GM23338 (cell line): ENCODE measurements around the gene NUDT15. TPM values are rescaled to one million over a fixed set of nuclear protein-coding genes. Genes with fewer than 3 reads are reported as not detected.

Experiments
- ATAC-seq: fragments of 200-7000 bp; cut with Tn5 transposase; 3 replicates; pipeline ENCODE4 v1.9.1; 2020
- DNase-seq: peaks from one replicate; pipeline ENCODE4 v3.0.0-alpha.2; 2015; ENCODE audit warnings: low spot score
- H2AFZ ChIP-seq: fragments of 200-600 bp; sonication (generic); 2 replicates; pipeline ENCODE4 v1.8.0; 2016; ENCODE audit warnings: antibody characterized with exemption, mild to moderate bottlenecking, moderate library complexity
- H3F3A ChIP-seq: fragments of 200-600 bp; sonication (generic); replicated peaks from 2 replicates; pipeline ENCODE4 v1.8.0; 2017; ENCODE audit warnings: antibody characterized with exemption, mixed run types, low read depth
- H3K27ac ChIP-seq: fragments of 200-600 bp; sonication (generic); 2 replicates; pipeline ENCODE4 v1.6.1; 2016; ENCODE audit warnings: low read depth
- H3K27me3 ChIP-seq: fragments of 200-600 bp; sonication (generic); 2 replicates; pipeline ENCODE4 v1.8.0; 2016; ENCODE audit warnings: mild to moderate bottlenecking, mixed run types, moderate library complexity; ENCODE audit not compliant: insufficient read depth
- H3K36me3 ChIP-seq: fragments of 200-600 bp; sonication (generic); 2 replicates; pipeline ENCODE4 v1.8.0; 2016; ENCODE audit warnings: mild to moderate bottlenecking; ENCODE audit not compliant: insufficient read depth
- H3K4me1 ChIP-seq: fragments of 200-600 bp; sonication (generic); 2 replicates; pipeline ENCODE4 v1.8.0; 2016; ENCODE audit warnings: mild to moderate bottlenecking, moderate library complexity; ENCODE audit not compliant: insufficient read depth
- H3K4me2 ChIP-seq: fragments of 200-600 bp; sonication (generic); 2 replicates; pipeline ENCODE4 v1.7.1; 2017; ENCODE audit warnings: mixed run types
- H3K4me3 ChIP-seq: fragments of 200-600 bp; sonication (generic); 2 replicates; pipeline ENCODE4 v1.6.1; 2016; ENCODE audit warnings: mixed run types
- H3K79me2 ChIP-seq: fragments of 200-600 bp; sonication (generic); replicated peaks from 2 replicates; pipeline ENCODE4 v1.8.0; 2017; ENCODE audit warnings: mild to moderate bottlenecking; ENCODE audit not compliant: insufficient read depth
- H3K9me2 ChIP-seq: fragments of 200-600 bp; sonication (generic); 2 replicates; pipeline ENCODE4 v1.8.0; 2017; ENCODE audit not compliant: insufficient read depth
- H4K20me1 ChIP-seq: fragments of 200-600 bp; sonication (generic); replicated peaks from 2 replicates; pipeline ENCODE4 v1.8.0; 2017; ENCODE audit warnings: mild to moderate bottlenecking; ENCODE audit not compliant: insufficient read depth
- H3K27ac Mint-ChIP-seq: 2 replicates; pipeline ENCODE4 v1.8.0; 2020; ENCODE audit warnings: inconsistent platforms, mild to moderate bottlenecking, moderate library complexity, mixed read lengths
- H3K27me3 Mint-ChIP-seq: 3 replicates; pipeline ENCODE4 v1.8.0; 2022; ENCODE audit warnings: low read depth, mild to moderate bottlenecking, moderate library complexity, mixed read lengths, inconsistent platforms; ENCODE audit not compliant: insufficient read depth, poor library complexity
- H3K36me3 Mint-ChIP-seq: 3 replicates; pipeline ENCODE4 v1.8.0; 2021; ENCODE audit warnings: low read depth, mild to moderate bottlenecking, inconsistent platforms, moderate library complexity, mixed read lengths
- H3K4me1 Mint-ChIP-seq: 3 replicates; pipeline ENCODE4 v1.8.0; 2020; ENCODE audit warnings: mild to moderate bottlenecking, inconsistent platforms, mixed read lengths
- H3K4me3 Mint-ChIP-seq: 3 replicates; pipeline ENCODE4 v1.8.0; 2021; ENCODE audit warnings: moderate library complexity, mild to moderate bottlenecking, inconsistent platforms, mixed read lengths
- H3K9me3 Mint-ChIP-seq: 3 replicates; pipeline ENCODE4 v1.8.0; 2020; ENCODE audit warnings: moderate library complexity, mild to moderate bottlenecking, inconsistent platforms, mixed read lengths
- POLR2AphosphoS5 ChIP-seq: IDR thresholded peaks from 2 replicates; pipeline ENCODE4 v1.6.1; 2016; ENCODE audit warnings: antibody characterized with exemption, low read depth
- ZNF331 ChIP-seq: fragments of 250-450 bp; sonication (Bioruptor Pico); IDR thresholded peaks from 2 replicates; pipeline ENCODE4 v1.5.0; 2020; ENCODE audit warnings: low read depth, mild to moderate bottlenecking, moderate library complexity
- polyA plus RNA-seq: library from polyadenylated mRNA; unstranded; fragments of >200 nt; fragmentation: Nextera tagmentation; extraction: Ambion mirVana; gene quantifications from 2 replicates; pipeline ENCODE4 v1.2.1, GENCODE V29; 2016
- total RNA-seq: library from RNA; depleted of rRNA; stranded (reverse); fragments of >200 nt; shearing (Covaris generic); gene quantifications from 2 replicates; pipeline ENCODE4 v1.2.3, GENCODE V29; 2014
- TF ChIP-seq, protein P1 (sequence below): IDR thresholded peaks from 2 replicates; pipeline ENCODE4 v1.6.1; 2016; ENCODE audit warnings: antibody characterized with exemption
- TF ChIP-seq, protein P2 (sequence below), 2 experiments: fragments of 200-600 bp in 1 of 2; sonication (generic) in 1 of 2; conservative IDR thresholded peaks; 2 replicates each; pipeline versions ENCODE4 v1.5.1 to v1.6.1; 2016 to 2017; ENCODE audit warnings: antibody characterized with exemption in 2 of 2, low read depth in 2 of 2, mild to moderate bottlenecking in 2 of 2, moderate library complexity in 1 of 2
- TF ChIP-seq, protein P3 (sequence below): fragments of 250-450 bp; sonication (Bioruptor Pico); IDR thresholded peaks from 2 replicates; pipeline ENCODE4 v1.5.0; 2020; ENCODE audit warnings: mild to moderate bottlenecking, moderate library complexity
- TF ChIP-seq, protein P4 (sequence below): IDR thresholded peaks from one replicate; pipeline ENCODE4 v1.6.1; 2018; ENCODE audit warnings: antibody characterized with exemption; ENCODE audit not compliant: unreplicated experiment

NUDT15 gene
- total and polyA plus RNA-seq, 2 experiments from 2014 or later = 59.3 TPM

DNA sequence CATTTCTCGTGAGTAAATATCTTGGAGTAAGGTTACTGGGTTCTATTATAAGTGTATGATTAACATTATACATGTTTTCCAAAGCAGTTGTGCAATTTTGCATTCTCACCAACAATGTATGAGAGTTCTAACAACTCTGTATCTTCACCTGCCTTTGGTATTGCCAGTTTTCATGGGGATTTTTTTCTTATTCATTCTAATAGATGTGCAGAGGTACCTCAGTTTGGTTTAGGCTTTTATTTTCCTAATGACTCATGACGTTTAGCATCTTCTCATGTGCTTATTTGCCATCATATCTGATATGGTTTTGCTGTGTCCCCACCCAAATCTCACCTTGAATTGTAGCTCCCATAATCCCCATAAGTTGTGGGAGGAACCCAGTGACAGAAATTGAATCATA is 7.7 kb upstream of the NUDT15 start:
- Mint-ChIP-seq H3K9me3 (peaks cover 45% of the 10 kb centered on the region), H3K4me3 (no peak overlapping the region), H3K4me1 (no peaks in the 10 kb centered on the region), H3K27ac (no peak overlapping the region), H3K36me3 (peaks cover 45% of the 10 kb centered on the region), H3K27me3 (peaks cover 5% of the 10 kb centered on the region)
- H3K36me3 ChIP-seq = peaks cover 11% of the 10 kb centered on the region
- H3F3A ChIP-seq = no peaks in the 10 kb centered on the region
- ATAC-seq (no peak), DNase-seq (no peak)
- no peak overlapping the region for H3K27ac ChIP-seq
- no peak overlapping the region for H3K4me3 ChIP-seq
- H3K9me2 ChIP-seq = no peaks in the 10 kb centered on the region
- TF ChIP-seq, protein P1, sequence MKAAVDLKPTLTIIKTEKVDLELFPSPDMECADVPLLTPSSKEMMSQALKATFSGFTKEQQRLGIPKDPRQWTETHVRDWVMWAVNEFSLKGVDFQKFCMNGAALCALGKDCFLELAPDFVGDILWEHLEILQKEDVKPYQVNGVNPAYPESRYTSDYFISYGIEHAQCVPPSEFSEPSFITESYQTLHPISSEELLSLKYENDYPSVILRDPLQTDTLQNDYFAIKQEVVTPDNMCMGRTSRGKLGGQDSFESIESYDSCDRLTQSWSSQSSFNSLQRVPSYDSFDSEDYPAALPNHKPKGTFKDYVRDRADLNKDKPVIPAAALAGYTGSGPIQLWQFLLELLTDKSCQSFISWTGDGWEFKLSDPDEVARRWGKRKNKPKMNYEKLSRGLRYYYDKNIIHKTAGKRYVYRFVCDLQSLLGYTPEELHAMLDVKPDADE = no peak
- no peak for TF ChIP-seq ZNF331
- TF ChIP-seq, protein P2, sequence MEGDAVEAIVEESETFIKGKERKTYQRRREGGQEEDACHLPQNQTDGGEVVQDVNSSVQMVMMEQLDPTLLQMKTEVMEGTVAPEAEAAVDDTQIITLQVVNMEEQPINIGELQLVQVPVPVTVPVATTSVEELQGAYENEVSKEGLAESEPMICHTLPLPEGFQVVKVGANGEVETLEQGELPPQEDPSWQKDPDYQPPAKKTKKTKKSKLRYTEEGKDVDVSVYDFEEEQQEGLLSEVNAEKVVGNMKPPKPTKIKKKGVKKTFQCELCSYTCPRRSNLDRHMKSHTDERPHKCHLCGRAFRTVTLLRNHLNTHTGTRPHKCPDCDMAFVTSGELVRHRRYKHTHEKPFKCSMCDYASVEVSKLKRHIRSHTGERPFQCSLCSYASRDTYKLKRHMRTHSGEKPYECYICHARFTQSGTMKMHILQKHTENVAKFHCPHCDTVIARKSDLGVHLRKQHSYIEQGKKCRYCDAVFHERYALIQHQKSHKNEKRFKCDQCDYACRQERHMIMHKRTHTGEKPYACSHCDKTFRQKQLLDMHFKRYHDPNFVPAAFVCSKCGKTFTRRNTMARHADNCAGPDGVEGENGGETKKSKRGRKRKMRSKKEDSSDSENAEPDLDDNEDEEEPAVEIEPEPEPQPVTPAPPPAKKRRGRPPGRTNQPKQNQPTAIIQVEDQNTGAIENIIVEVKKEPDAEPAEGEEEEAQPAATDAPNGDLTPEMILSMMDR (conservative IDR thresholded peaks at IDR 0.05; ENCODE audit: low read depth in 2 of 2) = no peak
- TF ChIP-seq, protein P3, sequence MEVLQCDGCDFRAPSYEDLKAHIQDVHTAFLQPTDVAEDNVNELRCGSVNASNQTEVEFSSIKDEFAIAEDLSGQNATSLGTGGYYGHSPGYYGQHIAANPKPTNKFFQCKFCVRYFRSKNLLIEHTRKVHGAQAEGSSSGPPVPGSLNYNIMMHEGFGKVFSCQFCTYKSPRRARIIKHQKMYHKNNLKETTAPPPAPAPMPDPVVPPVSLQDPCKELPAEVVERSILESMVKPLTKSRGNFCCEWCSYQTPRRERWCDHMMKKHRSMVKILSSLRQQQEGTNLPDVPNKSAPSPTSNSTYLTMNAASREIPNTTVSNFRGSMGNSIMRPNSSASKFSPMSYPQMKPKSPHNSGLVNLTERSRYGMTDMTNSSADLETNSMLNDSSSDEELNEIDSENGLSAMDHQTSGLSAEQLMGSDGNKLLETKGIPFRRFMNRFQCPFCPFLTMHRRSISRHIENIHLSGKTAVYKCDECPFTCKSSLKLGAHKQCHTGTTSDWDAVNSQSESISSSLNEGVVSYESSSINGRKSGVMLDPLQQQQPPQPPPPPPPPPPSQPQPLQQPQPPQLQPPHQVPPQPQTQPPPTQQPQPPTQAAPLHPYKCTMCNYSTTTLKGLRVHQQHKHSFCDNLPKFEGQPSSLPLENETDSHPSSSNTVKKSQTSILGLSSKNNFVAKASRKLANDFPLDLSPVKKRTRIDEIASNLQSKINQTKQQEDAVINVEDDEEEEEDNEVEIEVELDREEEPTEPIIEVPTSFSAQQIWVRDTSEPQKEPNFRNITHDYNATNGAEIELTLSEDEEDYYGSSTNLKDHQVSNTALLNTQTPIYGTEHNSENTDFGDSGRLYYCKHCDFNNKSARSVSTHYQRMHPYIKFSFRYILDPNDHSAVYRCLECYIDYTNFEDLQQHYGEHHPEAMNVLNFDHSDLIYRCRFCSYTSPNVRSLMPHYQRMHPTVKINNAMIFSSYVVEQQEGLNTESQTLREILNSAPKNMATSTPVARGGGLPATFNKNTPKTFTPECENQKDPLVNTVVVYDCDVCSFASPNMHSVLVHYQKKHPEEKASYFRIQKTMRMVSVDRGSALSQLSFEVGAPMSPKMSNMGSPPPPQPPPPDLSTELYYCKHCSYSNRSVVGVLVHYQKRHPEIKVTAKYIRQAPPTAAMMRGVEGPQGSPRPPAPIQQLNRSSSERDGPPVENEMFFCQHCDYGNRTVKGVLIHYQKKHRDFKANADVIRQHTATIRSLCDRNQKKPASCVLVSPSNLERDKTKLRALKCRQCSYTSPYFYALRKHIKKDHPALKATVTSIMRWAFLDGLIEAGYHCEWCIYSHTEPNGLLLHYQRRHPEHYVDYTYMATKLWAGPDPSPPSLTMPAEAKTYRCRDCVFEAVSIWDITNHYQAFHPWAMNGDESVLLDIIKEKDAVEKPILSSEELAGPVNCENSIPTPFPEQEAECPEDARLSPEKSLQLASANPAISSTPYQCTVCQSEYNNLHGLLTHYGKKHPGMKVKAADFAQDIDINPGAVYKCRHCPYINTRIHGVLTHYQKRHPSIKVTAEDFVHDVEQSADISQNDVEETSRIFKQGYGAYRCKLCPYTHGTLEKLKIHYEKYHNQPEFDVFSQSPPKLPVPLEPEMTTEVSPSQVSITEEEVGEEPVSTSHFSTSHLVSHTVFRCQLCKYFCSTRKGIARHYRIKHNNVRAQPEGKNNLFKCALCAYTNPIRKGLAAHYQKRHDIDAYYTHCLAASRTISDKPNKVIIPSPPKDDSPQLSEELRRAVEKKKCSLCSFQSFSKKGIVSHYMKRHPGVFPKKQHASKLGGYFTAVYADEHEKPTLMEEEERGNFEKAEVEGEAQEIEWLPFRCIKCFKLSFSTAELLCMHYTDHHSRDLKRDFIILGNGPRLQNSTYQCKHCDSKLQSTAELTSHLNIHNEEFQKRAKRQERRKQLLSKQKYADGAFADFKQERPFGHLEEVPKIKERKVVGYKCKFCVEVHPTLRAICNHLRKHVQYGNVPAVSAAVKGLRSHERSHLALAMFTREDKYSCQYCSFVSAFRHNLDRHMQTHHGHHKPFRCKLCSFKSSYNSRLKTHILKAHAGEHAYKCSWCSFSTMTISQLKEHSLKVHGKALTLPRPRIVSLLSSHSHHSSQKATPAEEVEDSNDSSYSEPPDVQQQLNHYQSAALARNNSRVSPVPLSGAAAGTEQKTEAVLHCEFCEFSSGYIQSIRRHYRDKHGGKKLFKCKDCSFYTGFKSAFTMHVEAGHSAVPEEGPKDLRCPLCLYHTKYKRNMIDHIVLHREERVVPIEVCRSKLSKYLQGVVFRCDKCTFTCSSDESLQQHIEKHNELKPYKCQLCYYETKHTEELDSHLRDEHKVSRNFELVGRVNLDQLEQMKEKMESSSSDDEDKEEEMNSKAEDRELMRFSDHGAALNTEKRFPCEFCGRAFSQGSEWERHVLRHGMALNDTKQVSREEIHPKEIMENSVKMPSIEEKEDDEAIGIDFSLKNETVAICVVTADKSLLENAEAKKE (CRISPR knock-in tag) = no peak
- TF ChIP-seq POLR2AphosphoS5 = no peak
- TF ChIP-seq, protein P4, sequence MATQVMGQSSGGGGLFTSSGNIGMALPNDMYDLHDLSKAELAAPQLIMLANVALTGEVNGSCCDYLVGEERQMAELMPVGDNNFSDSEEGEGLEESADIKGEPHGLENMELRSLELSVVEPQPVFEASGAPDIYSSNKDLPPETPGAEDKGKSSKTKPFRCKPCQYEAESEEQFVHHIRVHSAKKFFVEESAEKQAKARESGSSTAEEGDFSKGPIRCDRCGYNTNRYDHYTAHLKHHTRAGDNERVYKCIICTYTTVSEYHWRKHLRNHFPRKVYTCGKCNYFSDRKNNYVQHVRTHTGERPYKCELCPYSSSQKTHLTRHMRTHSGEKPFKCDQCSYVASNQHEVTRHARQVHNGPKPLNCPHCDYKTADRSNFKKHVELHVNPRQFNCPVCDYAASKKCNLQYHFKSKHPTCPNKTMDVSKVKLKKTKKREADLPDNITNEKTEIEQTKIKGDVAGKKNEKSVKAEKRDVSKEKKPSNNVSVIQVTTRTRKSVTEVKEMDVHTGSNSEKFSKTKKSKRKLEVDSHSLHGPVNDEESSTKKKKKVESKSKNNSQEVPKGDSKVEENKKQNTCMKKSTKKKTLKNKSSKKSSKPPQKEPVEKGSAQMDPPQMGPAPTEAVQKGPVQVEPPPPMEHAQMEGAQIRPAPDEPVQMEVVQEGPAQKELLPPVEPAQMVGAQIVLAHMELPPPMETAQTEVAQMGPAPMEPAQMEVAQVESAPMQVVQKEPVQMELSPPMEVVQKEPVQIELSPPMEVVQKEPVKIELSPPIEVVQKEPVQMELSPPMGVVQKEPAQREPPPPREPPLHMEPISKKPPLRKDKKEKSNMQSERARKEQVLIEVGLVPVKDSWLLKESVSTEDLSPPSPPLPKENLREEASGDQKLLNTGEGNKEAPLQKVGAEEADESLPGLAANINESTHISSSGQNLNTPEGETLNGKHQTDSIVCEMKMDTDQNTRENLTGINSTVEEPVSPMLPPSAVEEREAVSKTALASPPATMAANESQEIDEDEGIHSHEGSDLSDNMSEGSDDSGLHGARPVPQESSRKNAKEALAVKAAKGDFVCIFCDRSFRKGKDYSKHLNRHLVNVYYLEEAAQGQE = no peak
- H3K79me2 ChIP-seq = no peaks in the 10 kb centered on the region
- H2AFZ ChIP-seq = no peak overlapping the region
- H3K4me2 ChIP-seq = no peak overlapping the region
- H4K20me1 ChIP-seq = no peaks in the 10 kb centered on the region
- H3K4me1 ChIP-seq = no peaks in the 10 kb centered on the region
- no peaks in the 10 kb centered on the region for H3K27me3 ChIP-seq
